NCI-H2081 (cell line): Measurements from ENCODE around the gene ZNF799.
"Not testable (repeated sequence)": the region's sequence is repeated elsewhere in the genome, so short reads cannot be mapped to it uniquely, and the experiment has no call there.

Source experiments
- DNase-seq, 2 experiments: peaks; one replicate each; lab custom pipeline; 2025; lab: John Stamatoyannopoulos, UW

Gene ZNF799

DNA sequence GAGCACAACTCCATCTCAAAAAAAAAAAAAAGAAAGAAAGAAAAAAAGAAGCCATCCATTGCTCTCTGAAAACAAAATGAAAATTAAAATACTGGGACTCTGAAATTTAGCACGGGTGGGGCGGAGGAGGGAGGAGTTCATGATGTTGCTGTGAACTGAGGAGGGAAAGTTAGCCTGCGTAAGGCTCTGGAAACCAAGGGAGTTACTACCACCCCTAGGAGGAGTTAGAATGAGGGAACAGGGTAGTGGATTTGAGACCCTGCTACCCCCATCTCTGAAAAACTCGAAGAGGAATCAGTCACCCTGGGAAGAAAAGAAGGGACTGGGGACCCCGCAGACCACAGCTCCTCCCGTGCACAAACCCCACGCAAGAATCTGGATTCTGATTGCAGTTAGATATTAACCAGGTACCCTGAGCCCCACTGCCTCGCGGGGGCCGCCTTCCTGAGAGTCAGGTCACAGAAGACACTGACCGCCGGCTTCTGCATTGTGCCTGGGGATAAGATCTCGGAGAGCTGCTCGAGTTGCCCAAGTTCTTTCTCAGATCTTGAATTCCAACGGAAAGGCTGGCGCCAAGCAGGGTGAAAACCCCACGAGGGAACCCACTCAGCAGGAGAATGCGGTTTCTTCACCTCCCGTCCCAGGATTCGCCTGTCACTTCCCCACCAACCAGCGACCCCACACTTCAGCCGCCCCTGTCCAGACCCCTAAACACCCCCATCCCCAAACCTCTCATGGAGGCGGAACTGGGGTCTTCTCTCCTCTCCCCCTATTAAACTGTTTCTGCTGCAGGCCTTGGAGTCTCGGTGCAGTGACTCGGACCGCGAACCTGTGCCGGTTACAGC lies 36.5 kb downstream of the ZNF799 start:
- DNase-seq: no peak

DNA sequence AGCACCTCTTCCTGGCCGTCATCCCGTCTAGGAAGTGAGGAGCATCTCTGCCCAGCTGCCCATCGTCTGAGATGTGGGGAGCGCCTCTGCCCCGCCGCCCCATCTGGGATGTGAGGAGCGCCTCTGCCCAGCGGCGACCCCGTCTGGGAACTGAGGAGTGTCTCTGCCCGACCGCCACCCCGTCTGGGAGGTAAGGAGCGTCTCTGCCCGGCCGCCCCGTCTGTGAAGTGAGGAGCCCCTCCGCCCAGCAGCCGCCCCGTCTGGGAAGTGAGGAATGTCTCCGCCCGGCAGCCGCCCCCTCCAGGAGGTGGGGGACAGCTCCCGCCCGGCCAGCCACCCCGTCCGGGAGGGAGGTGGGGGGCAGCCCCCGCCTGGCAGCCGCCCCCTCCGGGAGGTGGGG lies 38.8 kb downstream of the ZNF799 start:
- not testable (repeated sequence) for DNase-seq

DNA sequence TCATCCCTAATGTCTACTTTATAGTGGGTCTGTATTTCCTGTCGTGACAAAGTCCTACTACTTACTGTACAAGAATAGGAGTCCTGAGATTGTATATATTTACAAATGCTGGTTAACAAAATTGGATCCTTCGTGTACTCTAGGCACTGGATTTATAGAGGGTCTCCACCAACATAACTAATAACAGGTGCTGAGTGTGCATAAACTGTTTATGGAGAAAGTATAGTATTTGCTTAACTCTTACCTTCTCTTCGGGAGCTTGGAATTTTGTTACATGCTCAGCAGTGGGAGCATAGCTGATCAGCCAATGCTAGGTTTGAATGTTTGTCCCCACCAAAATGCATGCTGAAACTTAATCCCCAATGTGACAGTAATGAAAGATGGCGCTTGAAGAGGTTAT lies 47.7 kb downstream of the ZNF799 start:
- DNase-seq: no peak

DNA sequence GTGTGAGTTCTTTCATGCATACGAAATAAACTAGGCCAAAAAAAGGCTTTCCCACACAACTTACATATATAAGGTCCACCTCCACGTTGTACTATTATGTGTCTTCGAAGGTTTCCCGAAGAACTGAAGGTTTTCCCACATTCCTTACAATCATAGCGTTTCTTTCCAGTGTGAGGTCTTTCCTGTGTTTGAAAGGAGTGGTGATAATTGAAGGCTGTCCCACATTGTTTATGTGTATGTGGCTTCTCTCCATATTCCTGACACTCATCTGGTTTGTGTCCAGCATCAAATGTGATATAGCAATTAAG lies 50.2 kb downstream of the ZNF799 start:
- no peak for DNase-seq

DNA sequence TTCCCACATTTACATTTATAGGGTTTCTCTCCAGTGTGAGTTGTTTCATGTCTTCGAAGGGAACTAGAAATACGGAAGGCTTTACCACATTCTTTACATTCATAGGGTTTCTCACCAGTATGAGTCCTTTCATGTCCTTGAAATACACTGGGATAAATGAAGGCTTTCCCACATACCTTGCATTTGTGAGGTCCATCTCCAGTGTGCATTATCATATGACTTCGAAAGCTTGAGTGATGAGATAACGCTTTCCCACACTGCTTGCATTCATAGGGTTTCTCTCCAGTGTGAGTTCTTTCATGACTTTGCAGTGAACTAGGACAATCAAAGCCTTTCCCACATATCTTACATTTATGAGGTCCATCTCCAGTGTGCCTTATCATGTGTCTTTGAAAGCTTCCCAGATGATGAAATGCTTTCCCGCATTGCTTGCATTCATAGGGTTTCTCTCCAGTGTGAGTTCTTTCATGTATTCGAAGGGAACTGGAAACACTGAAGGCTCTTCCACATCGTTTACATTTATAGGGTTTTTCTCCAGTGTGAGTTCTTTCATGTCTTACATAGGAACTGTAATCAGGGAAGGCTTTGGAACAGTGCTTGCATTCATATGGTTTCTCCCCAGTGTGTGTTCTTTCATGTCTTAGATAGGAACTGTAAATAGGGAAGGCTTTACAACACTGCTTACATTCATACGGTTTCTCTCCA lies 50.7 kb downstream of the ZNF799 start:
- DNase-seq: no peak

DNA sequence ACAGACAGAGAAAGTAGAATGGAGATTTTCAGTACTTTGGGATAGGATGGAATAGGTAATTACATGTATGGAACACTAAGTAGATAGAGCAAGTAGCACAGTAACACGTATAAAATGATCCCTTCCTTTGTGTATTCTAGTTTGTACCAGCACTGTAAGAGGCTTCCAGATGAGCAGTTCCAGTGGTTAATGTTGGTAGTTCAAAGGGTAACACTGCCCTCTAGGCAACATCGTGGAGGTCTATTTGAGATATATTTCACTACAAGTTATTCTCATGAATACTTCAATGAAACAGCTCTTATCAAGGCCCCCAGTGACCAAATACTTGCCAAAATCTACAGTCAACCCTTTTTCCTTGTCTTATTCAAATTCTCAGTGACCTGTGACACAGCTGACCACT lies 54.2 kb downstream of the ZNF799 start:
- no peak for DNase-seq

DNA sequence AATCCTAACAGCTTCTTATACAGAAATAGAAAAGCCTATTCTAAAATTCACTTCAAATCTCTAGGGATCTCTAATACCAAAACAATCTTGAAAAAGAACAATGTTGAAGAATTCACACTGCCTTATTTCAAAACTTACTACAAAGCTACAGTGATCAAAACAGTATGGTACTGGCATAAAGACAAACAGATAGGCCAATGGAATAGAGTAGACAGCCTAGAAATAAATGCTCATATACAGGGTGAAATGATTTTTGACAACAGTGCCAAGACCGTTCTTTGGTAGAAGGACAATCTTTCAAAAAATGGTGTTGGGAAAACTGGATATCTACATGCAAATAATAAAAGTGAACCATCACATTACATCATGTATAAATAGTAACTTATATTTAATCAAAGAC lies 55.9 kb downstream of the ZNF799 start:
- DNase-seq: no peak
